ENCODE measurements around the gene PTPRM.

The PTPRM gene

GRCh38 chr18:7746106-7746505 is 179.0 kb downstream of the PTPRM start:
- no peak for TF ChIP-seq YY1 (IDR thresholded peaks at IDR 0.05; ENCODE audit: insufficient read depth, insufficient read length)
- no peak for TF ChIP-seq SUZ12 (IDR thresholded peaks at IDR 0.05; ENCODE audit: extremely low read depth, insufficient read depth, insufficient read length)
- TF ChIP-seq ZNF274 (IDR thresholded peaks at IDR 0.05; ENCODE audit: low read depth, low read length): no peak
- Histone ChIP-seq H3K27me3 (ENCODE audit: insufficient read depth, insufficient read length) (no peaks in the 10 kb centered on the region), H3K36me3 (ENCODE audit: insufficient read depth, insufficient read length, low read length) (no peaks in the 10 kb centered on the region), H3K4me1 (ENCODE audit: insufficient read depth, insufficient read length) (peaks cover 2% of the 10 kb centered on the region), H3K4me3 (ENCODE audit: insufficient read length, low read depth) (no peak overlapping the region), H3K9me3 (ENCODE audit: insufficient read depth, low read length) (peaks cover 20% of the 10 kb centered on the region), H3K9ac (ENCODE audit: insufficient read length, low read depth) (no peak overlapping the region)
- DNase-seq (ENCODE audit: low read depth, low spot score): no peak

- peaks cover 20% of the 10 kb centered on the region for H3K9me3 ChIP-seq (ENCODE audit: insufficient read depth, low read length)
- no peaks in the 10 kb centered on the region for H3K4me1 ChIP-seq (ENCODE audit: insufficient read depth, insufficient read length)
- DNase-seq (ENCODE audit: low read depth, low spot score): no peak
- H3K9ac ChIP-seq (ENCODE audit: insufficient read length, low read depth): no peak overlapping the region
- no peaks in the 10 kb centered on the region for H3K36me3 ChIP-seq (ENCODE audit: insufficient read depth, insufficient read length, low read length)
- TF ChIP-seq SUZ12 (IDR thresholded peaks at IDR 0.05; ENCODE audit: extremely low read depth, insufficient read depth, insufficient read length): no peak
- no peak for TF ChIP-seq ZNF274 (IDR thresholded peaks at IDR 0.05; ENCODE audit: low read depth, low read length)
- TF ChIP-seq YY1 (IDR thresholded peaks at IDR 0.05; ENCODE audit: insufficient read depth, insufficient read length): no peak
- H3K27me3 ChIP-seq (ENCODE audit: insufficient read depth, insufficient read length): no peaks in the 10 kb centered on the region
- no peak overlapping the region for H3K4me3 ChIP-seq (ENCODE audit: insufficient read length, low read depth)
Measured at GRCh38 chr18:7748251-7749007, 181.3 kb downstream of the PTPRM start.

GRCh38 chr18:7749008-7749405 is 181.9 kb downstream of the PTPRM start:
- H3K27me3 ChIP-seq (ENCODE audit: insufficient read depth, insufficient read length): no peaks in the 10 kb centered on the region
- H3K9ac ChIP-seq (ENCODE audit: insufficient read length, low read depth): no peak overlapping the region
- H3K36me3 ChIP-seq (ENCODE audit: insufficient read depth, insufficient read length, low read length): no peaks in the 10 kb centered on the region
- H3K4me1 ChIP-seq (ENCODE audit: insufficient read depth, insufficient read length): no peaks in the 10 kb centered on the region
- H3K9me3 ChIP-seq (ENCODE audit: insufficient read depth, low read length): peaks cover 20% of the 10 kb centered on the region
- no peak for DNase-seq (ENCODE audit: low read depth, low spot score)
- no peak overlapping the region for H3K4me3 ChIP-seq (ENCODE audit: insufficient read length, low read depth)
- TF ChIP-seq ZNF274 (IDR thresholded peaks at IDR 0.05; ENCODE audit: low read depth, low read length) (no peak), YY1 (IDR thresholded peaks at IDR 0.05; ENCODE audit: insufficient read depth, insufficient read length) (no peak)

- Histone ChIP-seq H3K9ac (ENCODE audit: insufficient read length, low read depth) (no peak overlapping the region), H3K4me3 (ENCODE audit: insufficient read length, low read depth) (no peak overlapping the region), H3K27me3 (ENCODE audit: insufficient read depth, insufficient read length) (no peaks in the 10 kb centered on the region), H3K36me3 (ENCODE audit: insufficient read depth, insufficient read length, low read length) (no peaks in the 10 kb centered on the region), H3K4me1 (ENCODE audit: insufficient read depth, insufficient read length) (no peaks in the 10 kb centered on the region), H3K9me3 (ENCODE audit: insufficient read depth, low read length) (peaks cover 20% of the 10 kb centered on the region)
- TF ChIP-seq SUZ12 (IDR thresholded peaks at IDR 0.05; ENCODE audit: extremely low read depth, insufficient read depth, insufficient read length): no peak
- no peak for TF ChIP-seq ZNF274 (IDR thresholded peaks at IDR 0.05; ENCODE audit: low read depth, low read length)
- TF ChIP-seq YY1 (IDR thresholded peaks at IDR 0.05; ENCODE audit: insufficient read depth, insufficient read length): no peak
- no peak for DNase-seq (ENCODE audit: low read depth, low spot score)
Measured at GRCh38 chr18:7749510-7749981, 182.4 kb downstream of the PTPRM start.

GRCh38 chr18:7750095-7750663 is 183.1 kb downstream of the PTPRM start:
- H3K36me3 ChIP-seq (ENCODE audit: insufficient read depth, insufficient read length, low read length): no peaks in the 10 kb centered on the region
- H3K9me3 ChIP-seq (ENCODE audit: insufficient read depth, low read length): peaks cover 16% of the 10 kb centered on the region
- no peak overlapping the region for H3K4me3 ChIP-seq (ENCODE audit: insufficient read length, low read depth)
- H3K9ac ChIP-seq (ENCODE audit: insufficient read length, low read depth): no peak overlapping the region
- no peak for DNase-seq (ENCODE audit: low read depth, low spot score)
- no peaks in the 10 kb centered on the region for H3K27me3 ChIP-seq (ENCODE audit: insufficient read depth, insufficient read length)
- TF ChIP-seq SUZ12 (IDR thresholded peaks at IDR 0.05; ENCODE audit: extremely low read depth, insufficient read depth, insufficient read length): no peak
- TF ChIP-seq ZNF274 (IDR thresholded peaks at IDR 0.05; ENCODE audit: low read depth, low read length): no peak
- TF ChIP-seq YY1 (IDR thresholded peaks at IDR 0.05; ENCODE audit: insufficient read depth, insufficient read length): no peak
- no peaks in the 10 kb centered on the region for H3K4me1 ChIP-seq (ENCODE audit: insufficient read depth, insufficient read length)

- H3K9me3 ChIP-seq (ENCODE audit: insufficient read depth, low read length): peaks cover 8% of the 10 kb centered on the region
- H3K27me3 ChIP-seq (ENCODE audit: insufficient read depth, insufficient read length): no peaks in the 10 kb centered on the region
- TF ChIP-seq YY1 (IDR thresholded peaks at IDR 0.05; ENCODE audit: insufficient read depth, insufficient read length): no peak
- TF ChIP-seq SUZ12 (IDR thresholded peaks at IDR 0.05; ENCODE audit: extremely low read depth, insufficient read depth, insufficient read length): no peak
- TF ChIP-seq ZNF274 (IDR thresholded peaks at IDR 0.05; ENCODE audit: low read depth, low read length): no peak
- no peaks in the 10 kb centered on the region for H3K36me3 ChIP-seq (ENCODE audit: insufficient read depth, insufficient read length, low read length)
- H3K4me1 ChIP-seq (ENCODE audit: insufficient read depth, insufficient read length): no peaks in the 10 kb centered on the region
- DNase-seq (ENCODE audit: low read depth, low spot score): no peak
- H3K4me3 ChIP-seq (ENCODE audit: insufficient read length, low read depth): no peak overlapping the region
- no peak overlapping the region for H3K9ac ChIP-seq (ENCODE audit: insufficient read length, low read depth)
Measured at GRCh38 chr18:7750966-7751365, 183.8 kb downstream of the PTPRM start.

- Histone ChIP-seq H3K27me3 (ENCODE audit: insufficient read depth, insufficient read length) (no peaks in the 10 kb centered on the region), H3K36me3 (ENCODE audit: insufficient read depth, insufficient read length, low read length) (no peaks in the 10 kb centered on the region), H3K4me1 (ENCODE audit: insufficient read depth, insufficient read length) (no peaks in the 10 kb centered on the region), H3K4me3 (ENCODE audit: insufficient read length, low read depth) (no peak overlapping the region), H3K9me3 (ENCODE audit: insufficient read depth, low read length) (no peaks in the 10 kb centered on the region), H3K9ac (ENCODE audit: insufficient read length, low read depth) (no peak overlapping the region)
- DNase-seq (ENCODE audit: low read depth, low spot score): no peak
- no peak for TF ChIP-seq YY1 (IDR thresholded peaks at IDR 0.05; ENCODE audit: insufficient read depth, insufficient read length)
- no peak for TF ChIP-seq SUZ12 (IDR thresholded peaks at IDR 0.05; ENCODE audit: extremely low read depth, insufficient read depth, insufficient read length)
- TF ChIP-seq ZNF274 (IDR thresholded peaks at IDR 0.05; ENCODE audit: low read depth, low read length): no peak
Measured at GRCh38 chr18:7754258-7754657, 187.1 kb downstream of the PTPRM start.
